WTC11 (cell line): ENCODE results near the gene TFG.

Source experiments
- CREB1 ChIP-seq: sonication (generic); formaldehyde crosslinking; IDR thresholded peaks from 2 replicates; pipeline ENCODE4 v1.8.0; 2023; ENCODE audit warnings: mild to moderate bottlenecking, missing genetic modification reagents
- CREM ChIP-seq: sonication (generic); formaldehyde crosslinking; IDR thresholded peaks from 2 replicates; pipeline ENCODE4 v1.8.1; 2022; ENCODE audit warnings: mild to moderate bottlenecking, missing genetic modification reagents, moderate library complexity
- FOXJ3 ChIP-seq: sonication (generic); formaldehyde crosslinking; IDR thresholded peaks from 2 replicates; pipeline ENCODE4 v1.9.0; 2021; ENCODE audit warnings: missing genetic modification reagents, mild to moderate bottlenecking, borderline replicate concordance
- IRF2 ChIP-seq: sonication (generic); formaldehyde crosslinking; IDR thresholded peaks from 2 replicates; pipeline ENCODE4 v1.8.0; 2022; ENCODE audit warnings: low read depth, missing genetic modification reagents, borderline replicate concordance
- JUN ChIP-seq: sonication (generic); formaldehyde crosslinking; IDR thresholded peaks from 2 replicates; pipeline ENCODE4 v1.8.0; 2023; ENCODE audit warnings: mild to moderate bottlenecking, missing genetic modification reagents
- SMAD4 ChIP-seq: sonication (generic); formaldehyde crosslinking; IDR thresholded peaks from 2 replicates; pipeline ENCODE4 v1.8.0; 2022; ENCODE audit warnings: mild to moderate bottlenecking, missing genetic modification reagents
- ZNF121 ChIP-seq: sonication (generic); formaldehyde crosslinking; IDR thresholded peaks from 2 replicates; pipeline ENCODE4 v1.8.0; 2023; ENCODE audit warnings: missing genetic modification reagents
- ZNF232 ChIP-seq: sonication (generic); formaldehyde crosslinking; IDR thresholded peaks from 2 replicates; pipeline ENCODE4 v1.8.0; 2022; ENCODE audit warnings: mild to moderate bottlenecking, missing genetic modification reagents
- TF ChIP-seq, protein P1 (sequence below): sonication (generic); formaldehyde crosslinking; IDR thresholded peaks from 2 replicates; pipeline ENCODE4 v1.8.0; 2023; ENCODE audit warnings: missing genetic modification reagents
- TF ChIP-seq, protein P2 (sequence below): sonication (generic); formaldehyde crosslinking; IDR thresholded peaks from 2 replicates; pipeline ENCODE4 v1.8.1; 2023; ENCODE audit warnings: mild to moderate bottlenecking, missing genetic modification reagents, moderate library complexity
- TF ChIP-seq, protein P3 (sequence below): sonication (generic); formaldehyde crosslinking; IDR thresholded peaks from 2 replicates; pipeline ENCODE4 v1.8.0; 2022; ENCODE audit warnings: missing genetic modification reagents
- TF ChIP-seq, protein P4 (sequence below): sonication (generic); formaldehyde crosslinking; IDR thresholded peaks from 2 replicates; pipeline ENCODE4 v1.8.1; 2022; ENCODE audit warnings: low read depth, missing genetic modification reagents, borderline replicate concordance
- TF ChIP-seq, protein P5 (sequence below): fragments of 200-600 bp; IDR thresholded peaks from 2 replicates; pipeline ENCODE4 v1.8.0; 2022; ENCODE audit warnings: antibody characterized with exemption
- TF ChIP-seq, protein P6 (sequence below): fragments of 250-450 bp; sonication (Bioruptor Pico); IDR thresholded peaks from 2 replicates; pipeline ENCODE4 v1.9.0; 2021; ENCODE audit warnings: mild to moderate bottlenecking

DNA sequence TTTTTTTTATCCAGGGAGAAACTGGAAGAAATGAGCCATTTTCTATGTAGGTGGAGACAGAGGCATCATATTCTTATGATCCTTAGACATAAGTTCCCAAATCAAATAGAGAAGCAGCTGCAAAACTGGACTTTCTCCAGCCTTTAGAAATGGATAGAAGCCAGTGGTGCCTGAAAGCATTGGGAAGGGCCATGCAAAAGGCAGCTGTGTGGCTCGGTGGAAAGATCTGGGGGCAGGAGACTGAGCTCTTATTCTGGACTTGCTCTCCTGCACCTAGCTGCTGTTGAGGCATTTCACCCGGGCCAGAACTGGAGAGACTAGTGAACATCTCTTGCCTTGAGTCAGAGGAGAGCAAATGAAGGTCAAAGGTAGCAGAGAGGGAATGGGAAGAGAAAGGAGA lies 73.1 kb downstream of the TFG start:
- TF ChIP-seq FOXJ3 (no peak), CREM (CRISPR knock-in tag) (no peak), SMAD4 (CRISPR knock-in tag) (no peak), JUN (CRISPR knock-in tag) (no peak), ZNF121 (CRISPR knock-in tag) (no peak), CREB1 (CRISPR knock-in tag) (no peak), ZNF232 (CRISPR knock-in tag) (no peak), IRF2 (CRISPR knock-in tag) (no peak)
- TF ChIP-seq, protein P1, sequence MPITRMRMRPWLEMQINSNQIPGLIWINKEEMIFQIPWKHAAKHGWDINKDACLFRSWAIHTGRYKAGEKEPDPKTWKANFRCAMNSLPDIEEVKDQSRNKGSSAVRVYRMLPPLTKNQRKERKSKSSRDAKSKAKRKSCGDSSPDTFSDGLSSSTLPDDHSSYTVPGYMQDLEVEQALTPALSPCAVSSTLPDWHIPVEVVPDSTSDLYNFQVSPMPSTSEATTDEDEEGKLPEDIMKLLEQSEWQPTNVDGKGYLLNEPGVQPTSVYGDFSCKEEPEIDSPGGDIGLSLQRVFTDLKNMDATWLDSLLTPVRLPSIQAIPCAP (CRISPR knock-in tag): no peak
- TF ChIP-seq, protein P2, sequence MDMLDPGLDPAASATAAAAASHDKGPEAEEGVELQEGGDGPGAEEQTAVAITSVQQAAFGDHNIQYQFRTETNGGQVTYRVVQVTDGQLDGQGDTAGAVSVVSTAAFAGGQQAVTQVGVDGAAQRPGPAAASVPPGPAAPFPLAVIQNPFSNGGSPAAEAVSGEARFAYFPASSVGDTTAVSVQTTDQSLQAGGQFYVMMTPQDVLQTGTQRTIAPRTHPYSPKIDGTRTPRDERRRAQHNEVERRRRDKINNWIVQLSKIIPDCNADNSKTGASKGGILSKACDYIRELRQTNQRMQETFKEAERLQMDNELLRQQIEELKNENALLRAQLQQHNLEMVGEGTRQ (CRISPR knock-in tag): no peak
- TF ChIP-seq, protein P3, sequence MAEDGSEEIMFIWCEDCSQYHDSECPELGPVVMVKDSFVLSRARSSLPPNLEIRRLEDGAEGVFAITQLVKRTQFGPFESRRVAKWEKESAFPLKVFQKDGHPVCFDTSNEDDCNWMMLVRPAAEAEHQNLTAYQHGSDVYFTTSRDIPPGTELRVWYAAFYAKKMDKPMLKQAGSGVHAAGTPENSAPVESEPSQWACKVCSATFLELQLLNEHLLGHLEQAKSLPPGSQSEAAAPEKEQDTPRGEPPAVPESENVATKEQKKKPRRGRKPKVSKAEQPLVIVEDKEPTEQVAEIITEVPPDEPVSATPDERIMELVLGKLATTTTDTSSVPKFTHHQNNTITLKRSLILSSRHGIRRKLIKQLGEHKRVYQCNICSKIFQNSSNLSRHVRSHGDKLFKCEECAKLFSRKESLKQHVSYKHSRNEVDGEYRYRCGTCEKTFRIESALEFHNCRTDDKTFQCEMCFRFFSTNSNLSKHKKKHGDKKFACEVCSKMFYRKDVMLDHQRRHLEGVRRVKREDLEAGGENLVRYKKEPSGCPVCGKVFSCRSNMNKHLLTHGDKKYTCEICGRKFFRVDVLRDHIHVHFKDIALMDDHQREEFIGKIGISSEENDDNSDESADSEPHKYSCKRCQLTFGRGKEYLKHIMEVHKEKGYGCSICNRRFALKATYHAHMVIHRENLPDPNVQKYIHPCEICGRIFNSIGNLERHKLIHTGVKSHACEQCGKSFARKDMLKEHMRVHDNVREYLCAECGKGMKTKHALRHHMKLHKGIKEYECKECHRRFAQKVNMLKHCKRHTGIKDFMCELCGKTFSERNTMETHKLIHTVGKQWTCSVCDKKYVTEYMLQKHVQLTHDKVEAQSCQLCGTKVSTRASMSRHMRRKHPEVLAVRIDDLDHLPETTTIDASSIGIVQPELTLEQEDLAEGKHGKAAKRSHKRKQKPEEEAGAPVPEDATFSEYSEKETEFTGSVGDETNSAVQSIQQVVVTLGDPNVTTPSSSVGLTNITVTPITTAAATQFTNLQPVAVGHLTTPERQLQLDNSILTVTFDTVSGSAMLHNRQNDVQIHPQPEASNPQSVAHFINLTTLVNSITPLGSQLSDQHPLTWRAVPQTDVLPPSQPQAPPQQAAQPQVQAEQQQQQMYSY: no peak
- TF ChIP-seq, protein P4, sequence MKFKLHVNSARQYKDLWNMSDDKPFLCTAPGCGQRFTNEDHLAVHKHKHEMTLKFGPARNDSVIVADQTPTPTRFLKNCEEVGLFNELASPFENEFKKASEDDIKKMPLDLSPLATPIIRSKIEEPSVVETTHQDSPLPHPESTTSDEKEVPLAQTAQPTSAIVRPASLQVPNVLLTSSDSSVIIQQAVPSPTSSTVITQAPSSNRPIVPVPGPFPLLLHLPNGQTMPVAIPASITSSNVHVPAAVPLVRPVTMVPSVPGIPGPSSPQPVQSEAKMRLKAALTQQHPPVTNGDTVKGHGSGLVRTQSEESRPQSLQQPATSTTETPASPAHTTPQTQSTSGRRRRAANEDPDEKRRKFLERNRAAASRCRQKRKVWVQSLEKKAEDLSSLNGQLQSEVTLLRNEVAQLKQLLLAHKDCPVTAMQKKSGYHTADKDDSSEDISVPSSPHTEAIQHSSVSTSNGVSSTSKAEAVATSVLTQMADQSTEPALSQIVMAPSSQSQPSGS (CRISPR knock-in tag): no peak
- TF ChIP-seq, protein P5, sequence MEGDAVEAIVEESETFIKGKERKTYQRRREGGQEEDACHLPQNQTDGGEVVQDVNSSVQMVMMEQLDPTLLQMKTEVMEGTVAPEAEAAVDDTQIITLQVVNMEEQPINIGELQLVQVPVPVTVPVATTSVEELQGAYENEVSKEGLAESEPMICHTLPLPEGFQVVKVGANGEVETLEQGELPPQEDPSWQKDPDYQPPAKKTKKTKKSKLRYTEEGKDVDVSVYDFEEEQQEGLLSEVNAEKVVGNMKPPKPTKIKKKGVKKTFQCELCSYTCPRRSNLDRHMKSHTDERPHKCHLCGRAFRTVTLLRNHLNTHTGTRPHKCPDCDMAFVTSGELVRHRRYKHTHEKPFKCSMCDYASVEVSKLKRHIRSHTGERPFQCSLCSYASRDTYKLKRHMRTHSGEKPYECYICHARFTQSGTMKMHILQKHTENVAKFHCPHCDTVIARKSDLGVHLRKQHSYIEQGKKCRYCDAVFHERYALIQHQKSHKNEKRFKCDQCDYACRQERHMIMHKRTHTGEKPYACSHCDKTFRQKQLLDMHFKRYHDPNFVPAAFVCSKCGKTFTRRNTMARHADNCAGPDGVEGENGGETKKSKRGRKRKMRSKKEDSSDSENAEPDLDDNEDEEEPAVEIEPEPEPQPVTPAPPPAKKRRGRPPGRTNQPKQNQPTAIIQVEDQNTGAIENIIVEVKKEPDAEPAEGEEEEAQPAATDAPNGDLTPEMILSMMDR: no peak
- TF ChIP-seq, protein P6, sequence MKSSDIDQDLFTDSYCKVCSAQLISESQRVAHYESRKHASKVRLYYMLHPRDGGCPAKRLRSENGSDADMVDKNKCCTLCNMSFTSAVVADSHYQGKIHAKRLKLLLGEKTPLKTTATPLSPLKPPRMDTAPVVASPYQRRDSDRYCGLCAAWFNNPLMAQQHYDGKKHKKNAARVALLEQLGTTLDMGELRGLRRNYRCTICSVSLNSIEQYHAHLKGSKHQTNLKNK (CRISPR knock-in tag): no peak
